IPS-15b (cell line): ENCODE data around the gene HPSE2.

Source experiments
- H3K27me3 ChIP-seq: one replicate; pipeline ENCODE4 v1.6.1; 2013; ENCODE audit warnings: low read length; ENCODE audit not compliant: control insufficient read depth, insufficient read depth
- H3K36me3 ChIP-seq: one replicate; pipeline ENCODE4 v1.6.1; 2013; ENCODE audit warnings: low read length; ENCODE audit not compliant: control insufficient read depth, insufficient read depth
- H3K4me1 ChIP-seq: one replicate; pipeline ENCODE4 v1.6.1; 2013; ENCODE audit warnings: mild to moderate bottlenecking, low read length; ENCODE audit not compliant: control insufficient read depth, insufficient read depth
- H3K4me3 ChIP-seq: one replicate; pipeline ENCODE4 v1.5.1; 2013; ENCODE audit warnings: low read depth, low read length
- H3K9ac ChIP-seq: one replicate; pipeline ENCODE4 v1.6.1; 2013; ENCODE audit warnings: low read depth, mild to moderate bottlenecking, low read length
- H3K9me3 ChIP-seq: one replicate; pipeline ENCODE4 v1.6.1; 2013; ENCODE audit warnings: mild to moderate bottlenecking, low read length; ENCODE audit not compliant: control insufficient read depth, insufficient read depth

Gene HPSE2

DNA sequence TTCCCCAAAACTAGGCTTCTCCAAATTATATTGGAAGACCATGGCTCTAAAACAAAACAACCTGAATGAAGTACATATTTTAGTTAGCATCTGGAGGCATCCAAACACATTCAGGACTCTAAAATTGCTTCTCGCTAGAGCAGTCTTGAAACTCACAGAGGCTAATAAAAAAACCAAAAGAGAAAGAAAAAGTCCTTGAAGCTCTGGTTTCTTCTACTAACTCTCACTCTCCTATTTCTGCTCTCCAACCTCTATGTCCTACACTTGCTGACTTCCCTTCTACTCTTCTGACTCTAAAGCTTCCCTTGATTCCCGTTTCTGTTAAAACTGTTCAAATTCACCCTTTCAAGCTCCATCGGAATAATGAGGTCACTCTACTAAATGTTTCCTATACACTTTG is 418.3 kb downstream of the HPSE2 start:
- H3K4me3 ChIP-seq = no peak overlapping the region
- no peaks in the 10 kb centered on the region for H3K36me3 ChIP-seq
- no peak overlapping the region for H3K9ac ChIP-seq
- H3K9me3 ChIP-seq = no peaks in the 10 kb centered on the region
- H3K4me1 ChIP-seq = no peaks in the 10 kb centered on the region
- no peaks in the 10 kb centered on the region for H3K27me3 ChIP-seq

DNA sequence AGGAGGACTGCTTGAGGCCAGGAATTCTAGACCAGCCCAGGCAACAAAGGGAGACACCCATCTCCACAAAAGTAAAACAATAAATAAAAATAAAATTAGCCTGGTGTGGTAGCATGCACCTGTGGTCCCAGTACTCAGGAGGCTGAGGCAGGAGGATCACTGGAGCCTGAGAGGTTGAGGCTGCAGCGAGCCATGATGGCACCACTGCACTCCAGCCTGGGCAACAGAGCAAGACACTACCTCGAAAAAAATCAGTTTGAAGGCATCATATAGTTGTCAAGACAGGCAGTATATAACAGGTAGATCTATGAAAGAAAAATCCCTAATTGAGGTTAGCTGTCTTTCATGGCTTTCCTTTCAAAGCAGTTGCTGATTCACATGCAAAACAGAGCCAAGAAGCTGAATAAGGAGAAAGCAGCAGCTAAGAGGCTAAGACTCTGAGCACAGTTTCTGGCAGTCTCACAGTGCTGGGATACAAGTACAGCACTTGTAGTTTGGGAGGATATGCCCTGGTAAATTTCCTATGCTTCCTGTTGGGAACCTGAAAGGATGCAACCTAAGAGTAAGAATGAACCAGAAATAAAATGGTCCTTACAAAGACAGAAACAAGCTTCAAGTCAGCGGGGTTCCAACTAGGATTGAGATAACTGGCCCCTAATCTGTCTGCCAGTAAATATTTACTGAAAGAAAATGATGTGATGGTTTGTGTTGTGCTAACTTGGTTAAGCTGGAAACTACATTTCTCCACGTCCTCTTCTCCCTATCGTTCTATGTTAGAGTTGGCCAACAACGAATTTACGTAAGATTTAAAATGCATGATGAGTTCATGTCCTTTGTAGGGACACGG is 420.4 kb downstream of the HPSE2 start:
- no peaks in the 10 kb centered on the region for H3K36me3 ChIP-seq
- H3K4me1 ChIP-seq = no peaks in the 10 kb centered on the region
- H3K27me3 ChIP-seq = no peaks in the 10 kb centered on the region
- H3K9ac ChIP-seq = no peak overlapping the region
- no peak overlapping the region for H3K4me3 ChIP-seq
- no peaks in the 10 kb centered on the region for H3K9me3 ChIP-seq

DNA sequence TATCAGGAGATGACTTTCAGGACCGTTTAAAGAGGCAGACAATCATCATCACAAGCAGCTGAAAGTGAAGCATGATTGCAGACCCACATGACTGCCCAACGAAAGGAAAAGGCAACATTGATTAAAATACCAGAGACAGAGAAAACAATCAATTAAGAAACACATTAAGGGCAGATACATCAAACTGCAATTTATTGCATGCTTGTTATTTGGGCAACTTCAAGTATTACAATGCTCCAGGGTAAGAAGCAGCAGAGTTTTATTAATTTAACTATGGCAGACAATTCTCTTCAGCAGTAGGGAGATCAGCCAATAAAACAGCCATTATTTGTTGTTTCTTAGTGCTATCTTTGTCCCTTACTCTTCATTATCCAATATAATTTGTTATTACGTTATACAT is 421.2 kb downstream of the HPSE2 start:
- Histone ChIP-seq H3K4me1 (no peaks in the 10 kb centered on the region), H3K9ac (no peak overlapping the region), H3K36me3 (no peaks in the 10 kb centered on the region), H3K4me3 (no peak overlapping the region), H3K27me3 (no peaks in the 10 kb centered on the region), H3K9me3 (no peaks in the 10 kb centered on the region)

DNA sequence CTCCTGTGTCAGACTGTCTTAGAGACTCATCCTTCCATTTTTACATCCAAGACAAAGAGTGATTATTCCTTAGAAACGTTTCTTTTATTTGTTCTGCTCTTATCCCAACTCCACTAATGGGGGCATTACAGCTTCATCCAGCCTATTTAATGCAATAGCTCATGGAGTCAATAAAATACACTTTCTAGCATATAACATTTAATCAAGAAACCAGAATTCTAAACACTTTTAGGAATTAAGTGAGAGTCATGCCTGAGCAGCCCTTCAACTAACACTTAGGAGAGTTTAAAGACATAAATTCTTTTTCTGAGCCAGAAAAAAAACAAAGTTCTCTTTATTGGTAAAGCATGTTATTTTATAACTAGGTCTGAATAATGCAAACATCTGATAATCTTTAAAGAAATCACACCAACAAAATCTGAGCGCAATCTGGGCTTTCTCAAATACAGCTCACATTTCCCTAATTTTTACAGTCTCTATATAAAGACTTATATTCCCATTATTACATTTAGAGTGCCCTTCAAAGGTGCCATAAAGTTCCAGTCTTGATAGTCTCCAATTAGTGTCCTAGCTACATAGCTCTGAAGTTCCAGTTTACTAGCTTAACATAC is 427.3 kb downstream of the HPSE2 start:
- Histone ChIP-seq H3K4me3 (no peak overlapping the region), H3K36me3 (no peaks in the 10 kb centered on the region), H3K4me1 (no peaks in the 10 kb centered on the region), H3K27me3 (no peaks in the 10 kb centered on the region), H3K9ac (no peak overlapping the region), H3K9me3 (no peaks in the 10 kb centered on the region)

DNA sequence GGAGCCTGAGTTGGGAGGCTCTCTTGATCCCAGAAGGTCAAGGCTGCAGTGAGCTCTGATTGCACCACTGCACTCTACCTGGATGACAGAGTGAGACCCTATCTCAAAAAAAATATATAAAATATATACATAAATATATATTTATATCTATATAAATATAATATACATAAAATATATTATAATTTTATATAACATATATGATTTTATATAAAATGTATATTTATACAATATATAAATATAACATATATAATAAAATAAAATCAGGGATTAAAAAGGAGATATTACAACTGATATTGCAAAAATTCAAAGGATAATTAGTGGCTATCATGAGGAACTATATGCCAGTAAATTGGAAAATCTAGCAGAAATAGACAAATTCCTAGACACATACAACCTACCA is 435.4 kb downstream of the HPSE2 start:
- H3K36me3 ChIP-seq = no peaks in the 10 kb centered on the region
- no peak overlapping the region for H3K9ac ChIP-seq
- H3K4me1 ChIP-seq = no peaks in the 10 kb centered on the region
- no peaks in the 10 kb centered on the region for H3K9me3 ChIP-seq
- no peaks in the 10 kb centered on the region for H3K27me3 ChIP-seq
- H3K4me3 ChIP-seq = no peak overlapping the region

DNA sequence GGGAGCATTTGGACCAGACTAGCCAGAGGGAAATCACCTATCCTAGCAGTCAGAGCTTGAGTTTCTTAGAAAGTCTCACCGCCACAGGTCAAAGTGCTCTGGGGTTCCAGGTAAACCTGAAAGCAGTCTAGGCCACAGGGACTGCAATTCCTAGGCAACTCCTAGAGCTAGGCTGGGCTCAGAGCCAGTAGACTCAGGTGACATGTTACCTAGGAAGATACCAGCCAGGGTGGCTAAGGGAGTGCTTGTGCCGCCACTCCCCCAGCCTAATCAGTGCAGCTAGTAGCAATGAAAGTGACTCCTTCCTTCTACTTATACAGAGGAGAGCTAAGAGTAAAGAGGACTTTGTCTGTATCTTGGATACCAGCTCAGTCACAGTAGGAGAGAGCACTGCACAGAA is 440.2 kb downstream of the HPSE2 start:
- H3K27me3 ChIP-seq = no peaks in the 10 kb centered on the region
- H3K4me3 ChIP-seq = no peak overlapping the region
- H3K9ac ChIP-seq = no peak overlapping the region
- no peaks in the 10 kb centered on the region for H3K9me3 ChIP-seq
- H3K4me1 ChIP-seq = no peaks in the 10 kb centered on the region
- H3K36me3 ChIP-seq = no peaks in the 10 kb centered on the region

DNA sequence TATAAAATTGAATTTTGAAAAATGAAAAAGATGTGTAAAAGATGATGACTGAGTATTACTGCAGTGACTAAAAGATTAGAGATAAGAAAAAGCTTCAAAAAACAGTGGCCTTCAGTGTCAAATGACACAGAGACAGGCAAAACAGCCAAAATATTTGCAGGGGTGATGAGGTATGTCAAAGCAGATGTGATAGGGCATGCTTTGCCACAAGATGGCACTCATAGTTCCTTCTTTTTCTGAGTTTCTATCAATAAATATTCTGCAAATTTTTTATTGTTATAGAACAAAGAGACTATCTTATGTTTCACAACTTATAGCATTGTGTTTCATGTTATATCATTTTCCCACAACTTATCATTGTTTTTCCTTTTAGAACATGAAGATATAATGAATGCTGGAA is 444.8 kb downstream of the HPSE2 start:
- H3K4me1 ChIP-seq = no peaks in the 10 kb centered on the region

DNA sequence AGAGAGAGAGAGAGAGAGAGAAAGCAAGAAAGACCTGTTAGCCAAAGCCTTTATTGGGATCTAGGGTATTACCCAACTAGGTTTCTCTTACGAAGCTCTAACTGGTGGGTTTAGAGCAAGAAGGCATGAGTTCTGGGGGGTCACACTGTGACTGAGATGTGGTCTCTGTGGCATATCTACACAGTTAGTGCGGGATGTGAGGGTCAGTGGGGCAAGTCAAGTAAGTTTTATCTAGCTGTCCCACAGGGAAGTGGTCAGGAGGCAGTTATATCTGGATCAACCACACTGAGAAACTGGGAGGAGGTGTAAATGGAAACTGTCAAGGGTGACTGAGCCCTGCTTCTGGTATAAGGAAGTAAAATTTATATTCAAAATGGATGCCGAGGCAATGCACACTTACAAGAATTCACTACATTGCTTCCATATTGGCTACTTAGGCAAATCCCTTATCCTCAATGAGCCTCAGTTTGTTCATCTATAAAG is 457.3 kb downstream of the HPSE2 start:
- H3K36me3 ChIP-seq = no peaks in the 10 kb centered on the region
- H3K27me3 ChIP-seq = no peaks in the 10 kb centered on the region
- no peak overlapping the region for H3K9ac ChIP-seq
- H3K4me1 ChIP-seq = no peaks in the 10 kb centered on the region
- no peaks in the 10 kb centered on the region for H3K9me3 ChIP-seq
- no peak overlapping the region for H3K4me3 ChIP-seq

More for the DNA sequence above, 444.8 kb downstream of the HPSE2 start:
- no peaks in the 10 kb centered on the region for H3K9me3 ChIP-seq
- H3K36me3 ChIP-seq = no peaks in the 10 kb centered on the region
- H3K4me3 ChIP-seq = no peak overlapping the region
- H3K9ac ChIP-seq = no peak overlapping the region
- H3K27me3 ChIP-seq = no peaks in the 10 kb centered on the region

DNA sequence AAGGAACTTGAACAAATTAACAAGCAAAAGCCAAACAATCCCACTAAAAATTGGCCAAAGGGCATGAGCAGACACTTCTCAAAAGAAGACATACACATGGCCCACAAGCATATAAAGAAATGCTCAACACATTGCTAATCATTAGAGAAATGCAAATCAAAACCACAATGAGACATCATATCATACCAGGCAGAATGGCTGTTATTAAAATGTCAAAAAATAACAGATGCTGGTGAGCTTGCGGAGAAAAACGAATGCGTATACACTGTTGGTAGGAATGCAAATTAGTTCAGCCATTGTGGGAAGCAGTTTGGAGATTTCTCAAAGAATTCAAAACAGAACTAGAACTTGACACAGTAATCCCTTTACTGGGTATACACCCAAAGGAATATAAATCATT is 477.2 kb downstream of the HPSE2 start:
- Histone ChIP-seq H3K36me3 (no peaks in the 10 kb centered on the region), H3K27me3 (no peaks in the 10 kb centered on the region), H3K4me1 (no peaks in the 10 kb centered on the region), H3K9me3 (no peaks in the 10 kb centered on the region), H3K4me3 (no peak overlapping the region), H3K9ac (no peak overlapping the region)

DNA sequence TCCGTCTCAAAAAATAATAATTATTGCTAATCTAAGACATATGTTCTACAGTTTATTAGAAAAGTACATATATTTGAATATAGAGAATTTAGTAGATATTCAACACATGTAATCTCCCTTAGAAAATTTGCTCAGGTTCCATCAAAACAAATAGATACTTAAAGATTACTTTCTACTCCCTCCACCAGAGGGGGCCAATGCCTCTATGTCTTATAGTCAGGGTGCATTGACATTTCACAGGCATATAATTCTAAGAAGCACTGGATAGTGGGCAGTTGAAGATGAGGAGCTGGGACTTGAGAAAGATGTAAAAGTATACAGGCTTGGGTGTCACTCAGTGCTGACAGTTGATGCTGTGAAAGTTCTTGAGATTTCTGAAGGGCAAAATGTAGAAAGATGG is 487.4 kb downstream of the HPSE2 start:
- Histone ChIP-seq H3K9ac (no peak overlapping the region), H3K9me3 (no peaks in the 10 kb centered on the region), H3K27me3 (no peaks in the 10 kb centered on the region), H3K4me1 (no peaks in the 10 kb centered on the region), H3K4me3 (no peak overlapping the region), H3K36me3 (no peaks in the 10 kb centered on the region)

DNA sequence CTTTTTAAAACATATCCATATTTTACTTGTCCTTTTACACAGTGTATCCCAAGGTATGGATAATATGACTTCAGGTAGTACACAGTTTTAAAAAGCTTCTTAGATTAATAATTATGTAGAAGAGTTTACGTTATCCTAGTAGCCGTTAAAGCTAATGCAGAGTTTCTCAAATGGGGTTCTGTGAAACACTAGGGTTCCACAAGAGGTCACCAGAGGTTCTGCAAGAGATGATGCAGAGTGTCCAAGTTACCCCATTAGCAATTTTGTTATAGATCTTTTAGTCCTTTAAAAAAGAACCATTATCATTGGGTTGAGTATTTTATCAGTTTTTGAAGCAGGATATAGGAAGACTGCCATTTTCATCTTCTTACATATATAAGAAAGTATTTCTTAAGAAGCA is 490.0 kb downstream of the HPSE2 start:
- Histone ChIP-seq H3K27me3 (no peaks in the 10 kb centered on the region), H3K4me3 (no peak overlapping the region), H3K9me3 (no peaks in the 10 kb centered on the region), H3K9ac (no peak overlapping the region), H3K36me3 (no peaks in the 10 kb centered on the region), H3K4me1 (no peaks in the 10 kb centered on the region)

DNA sequence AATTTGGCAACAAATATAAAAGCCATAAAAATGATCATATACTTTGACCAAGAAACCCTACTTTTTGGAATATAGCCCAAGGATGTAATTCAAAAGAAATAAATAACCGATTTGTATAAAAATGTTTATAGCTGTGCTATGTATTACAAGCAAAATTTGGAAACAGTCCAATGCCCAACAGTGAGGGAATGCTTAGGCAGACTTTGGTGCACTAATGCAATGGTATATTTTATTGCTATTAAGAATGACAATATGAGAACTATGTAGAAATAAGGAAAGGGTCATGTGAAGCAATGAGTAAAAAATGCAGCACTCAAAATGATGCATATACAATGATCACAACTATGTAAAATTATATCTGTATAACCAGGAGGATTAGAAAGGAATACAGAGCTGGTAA is 515.1 kb downstream of the HPSE2 start:
- H3K36me3 ChIP-seq = no peaks in the 10 kb centered on the region
- no peak overlapping the region for H3K9ac ChIP-seq
- no peak overlapping the region for H3K4me3 ChIP-seq
- no peaks in the 10 kb centered on the region for H3K27me3 ChIP-seq
- H3K9me3 ChIP-seq = no peaks in the 10 kb centered on the region
- H3K4me1 ChIP-seq = no peaks in the 10 kb centered on the region
